GM03348 (cell line): ENCODE results near the gene DCUN1D1.

ENCODE experiments used
- DNase-seq: peaks from one replicate; pipeline ENCODE4 v3.0.0; 2012; ENCODE audit warnings: low spot score

Gene DCUN1D1

DNA sequence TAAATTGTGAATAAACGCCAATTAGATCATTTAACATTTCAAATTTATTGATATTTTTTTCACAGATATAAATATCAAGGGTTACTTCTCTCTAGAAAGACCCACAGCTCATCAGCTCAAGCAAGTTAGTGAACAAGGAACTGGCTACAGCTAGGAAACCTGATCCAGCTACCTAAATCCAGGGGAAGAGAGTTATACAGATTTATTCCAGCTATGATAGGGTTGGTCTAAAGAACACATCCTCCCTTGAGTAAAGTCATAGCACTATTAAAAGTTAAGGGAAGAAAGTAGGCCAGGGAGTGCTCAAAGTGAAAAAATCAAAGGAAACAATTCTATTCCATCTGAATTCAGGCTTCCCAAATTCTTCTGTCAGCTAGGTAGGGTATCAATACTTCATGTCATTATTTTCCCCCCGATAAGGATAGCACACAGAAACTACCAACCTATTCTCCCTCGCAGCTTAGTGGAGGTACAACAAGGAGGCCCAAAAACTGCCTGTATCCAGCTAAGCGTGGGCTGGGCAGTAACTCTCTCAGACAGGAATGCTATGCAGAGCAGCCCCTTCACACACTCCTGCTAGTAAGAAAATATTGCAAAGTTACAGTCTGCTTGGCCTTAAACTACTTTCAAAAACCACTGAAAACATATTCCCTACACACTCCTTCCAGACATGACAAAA, 44.0 kb downstream of the DCUN1D1 start:
- DNase-seq, result no peak

DNA sequence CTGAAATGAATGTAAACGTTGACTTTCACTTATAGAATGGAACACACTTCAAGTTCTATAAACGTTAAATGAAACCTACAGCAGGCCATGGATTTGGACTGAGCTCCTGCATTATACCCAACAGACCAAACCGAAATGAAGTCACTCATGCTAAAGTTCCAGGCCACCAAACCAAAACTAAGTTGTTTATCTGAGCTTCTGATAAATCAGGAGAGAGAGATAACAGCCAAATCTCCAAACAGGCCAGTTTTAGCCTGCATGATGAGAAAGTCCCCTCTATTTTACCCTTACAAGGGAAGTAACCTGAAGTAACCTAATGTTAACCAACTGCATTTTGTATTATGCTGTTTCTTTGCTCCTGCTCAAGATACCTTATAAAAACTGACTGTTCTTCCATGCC, 44.5 kb downstream of the DCUN1D1 start:
- no peak for DNase-seq

DNA sequence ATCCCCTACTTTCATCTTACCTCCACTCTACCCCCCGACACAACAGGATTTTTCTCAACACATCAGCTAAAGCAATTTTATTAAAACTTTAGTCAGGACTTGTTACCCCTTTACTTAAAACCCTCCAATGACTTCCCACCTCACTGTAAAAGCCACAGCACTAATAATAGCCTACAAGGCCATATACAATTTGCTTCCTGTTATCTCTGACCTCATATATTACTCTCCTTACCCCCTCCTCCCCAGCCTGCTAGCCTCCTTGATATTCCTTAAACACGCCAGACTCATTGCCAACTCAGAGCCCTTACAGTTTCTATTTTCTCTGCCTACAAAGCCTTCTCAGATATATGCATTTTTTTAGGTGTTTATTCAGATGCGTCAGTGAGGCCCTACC, 54.4 kb downstream of the DCUN1D1 start:
- no peak for DNase-seq

DNA sequence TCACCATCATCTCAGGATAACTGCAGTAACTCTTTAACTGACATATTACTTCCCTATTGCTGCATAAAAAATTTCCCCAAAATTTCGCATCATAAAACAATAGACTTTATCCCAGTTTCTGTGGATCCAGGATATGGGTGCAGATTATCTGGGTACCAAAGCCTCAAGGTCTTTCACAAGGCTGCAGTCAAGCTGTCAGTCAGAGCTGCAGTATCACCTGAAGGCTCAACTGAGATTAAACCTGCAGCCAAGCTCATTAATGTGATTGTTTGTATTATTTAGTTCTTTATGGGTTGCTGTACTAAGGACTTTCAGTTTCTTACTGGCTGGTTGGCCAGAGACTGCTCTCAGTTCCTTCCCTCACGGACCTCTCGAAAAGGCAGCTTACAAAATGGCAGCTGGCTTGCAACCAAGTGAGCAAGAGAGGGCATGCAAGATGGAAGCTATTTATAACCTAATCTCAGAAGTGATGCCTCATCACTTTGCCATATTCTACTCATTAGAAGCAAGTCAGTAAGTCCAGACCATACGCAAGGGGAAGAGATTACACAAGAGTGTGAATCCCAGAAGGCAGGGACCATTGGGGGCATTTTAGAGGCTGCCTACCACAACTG, 54.9 kb downstream of the DCUN1D1 start:
- DNase-seq, result peak; percentile 35

DNA sequence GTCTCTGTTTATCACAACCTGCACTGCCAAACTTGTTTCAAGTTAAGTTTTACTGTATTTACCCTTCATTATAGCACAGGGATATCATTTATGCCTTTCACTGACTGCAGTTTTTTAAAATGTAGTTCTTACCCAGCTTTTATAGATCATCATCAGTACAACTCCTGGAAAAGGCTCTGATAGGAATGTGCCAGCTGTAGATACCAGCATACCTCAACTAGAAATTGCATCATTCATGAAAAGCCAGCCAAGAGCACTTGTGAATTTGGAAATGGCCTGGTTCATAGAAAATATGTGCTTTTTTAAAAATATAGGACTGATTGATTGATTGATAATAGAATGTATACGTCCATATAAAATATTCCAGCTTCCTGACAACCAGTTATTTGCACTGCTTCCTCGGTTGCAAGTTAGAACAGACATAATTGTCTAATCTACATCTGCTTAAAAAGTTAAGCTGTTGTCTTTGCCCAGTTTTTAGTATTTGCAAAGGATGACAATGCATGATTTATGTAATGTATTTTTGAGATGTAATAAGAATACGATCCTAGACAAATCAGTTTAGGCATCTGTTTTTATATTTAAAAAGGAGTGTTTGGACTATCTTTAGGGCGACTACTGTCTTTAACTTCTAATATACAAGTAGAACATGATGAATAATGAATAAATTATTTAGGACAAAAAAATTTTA, 58.5 kb downstream of the DCUN1D1 start:
- DNase-seq, result peak; percentile 48

DNA sequence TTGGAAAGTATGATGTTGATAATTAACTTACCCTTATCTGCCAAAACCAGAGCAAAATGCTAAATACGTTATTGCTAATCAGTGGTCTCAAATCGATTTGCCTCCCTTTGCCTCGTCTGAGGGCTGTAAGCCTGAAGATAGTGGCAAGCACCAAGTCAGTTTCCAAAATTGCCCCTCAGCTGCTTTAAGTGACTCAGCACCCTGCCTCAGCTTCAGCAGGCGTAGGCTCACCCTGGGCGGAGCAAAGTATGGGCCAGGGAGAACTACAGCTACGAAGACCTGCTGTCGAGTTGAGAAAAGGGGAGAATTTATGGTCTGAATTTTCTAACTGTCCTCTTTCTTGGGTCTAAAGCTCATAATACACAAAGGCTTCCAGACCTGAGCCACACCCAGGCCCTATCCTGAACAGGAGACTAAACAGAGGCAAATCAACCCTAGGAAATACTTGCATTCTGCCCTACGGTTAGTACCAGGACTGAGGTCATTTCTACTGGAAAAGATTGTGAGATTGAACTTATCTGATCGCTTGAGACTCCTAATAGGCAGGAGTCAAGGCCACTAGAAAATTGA, 59.7 kb downstream of the DCUN1D1 start:
- no peak for DNase-seq

DNA sequence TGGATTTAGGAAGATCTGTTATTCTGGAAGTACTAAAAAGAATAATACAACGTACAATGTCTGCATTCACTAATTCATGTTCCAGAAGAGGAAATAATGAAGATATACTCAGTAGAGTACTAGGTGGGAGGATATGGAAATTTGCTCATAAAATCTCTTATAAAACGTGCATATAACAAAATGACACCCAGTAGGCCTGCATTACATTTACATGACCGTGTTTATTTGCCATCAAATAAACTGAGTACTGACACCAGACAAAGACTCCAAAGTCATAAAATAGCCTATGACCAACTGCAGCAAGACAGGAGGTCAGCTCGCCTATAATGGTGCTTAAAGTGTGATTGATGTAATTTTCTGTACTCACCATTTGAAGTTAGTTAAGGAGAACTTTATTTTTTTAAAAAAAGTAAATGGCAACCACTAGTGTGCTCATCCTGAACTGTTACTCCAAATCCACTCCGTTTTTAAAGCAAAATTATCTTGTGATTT, 60.4 kb downstream of the DCUN1D1 start:
- DNase-seq, result no peak

DNA sequence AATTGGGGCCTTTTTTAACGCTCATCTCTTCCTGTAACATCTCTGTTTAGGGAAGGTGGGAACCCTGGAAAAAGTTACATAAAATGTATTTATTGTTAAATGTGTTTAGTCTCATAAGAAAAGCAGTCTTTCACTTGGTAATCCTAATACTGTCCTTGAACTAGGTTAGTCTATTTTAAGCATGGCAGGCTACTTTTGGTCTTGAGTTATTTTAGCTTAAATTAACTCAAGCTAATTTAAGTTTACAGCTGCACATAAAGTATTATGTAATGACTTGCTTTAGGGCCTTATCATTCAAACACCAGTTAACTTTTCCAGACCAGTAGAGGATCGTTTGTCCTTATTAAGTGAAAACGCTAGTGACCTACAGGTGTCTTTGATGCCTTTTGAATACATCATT, 63.2 kb downstream of the DCUN1D1 start:
- no peak for DNase-seq

DNA sequence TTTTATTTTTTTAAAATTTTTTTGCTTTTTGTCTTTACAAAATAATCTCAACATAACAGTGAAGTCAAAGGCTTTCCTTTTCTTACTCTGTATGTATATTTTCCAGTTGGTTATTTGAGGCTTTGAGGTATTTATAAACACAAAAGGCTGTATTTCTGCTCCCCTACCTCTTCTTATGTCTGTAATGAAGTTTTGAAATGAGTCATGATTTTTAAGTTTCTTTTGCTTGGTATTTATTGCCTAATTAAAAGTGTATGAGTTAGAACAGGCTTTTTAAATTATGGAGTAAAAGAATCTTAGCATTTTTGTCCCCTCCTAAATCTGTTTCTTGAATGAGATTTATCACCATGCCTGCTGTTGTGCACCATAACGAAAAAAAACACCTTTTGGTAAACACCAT, 66.0 kb downstream of the DCUN1D1 start:
- no peak for DNase-seq

DNA sequence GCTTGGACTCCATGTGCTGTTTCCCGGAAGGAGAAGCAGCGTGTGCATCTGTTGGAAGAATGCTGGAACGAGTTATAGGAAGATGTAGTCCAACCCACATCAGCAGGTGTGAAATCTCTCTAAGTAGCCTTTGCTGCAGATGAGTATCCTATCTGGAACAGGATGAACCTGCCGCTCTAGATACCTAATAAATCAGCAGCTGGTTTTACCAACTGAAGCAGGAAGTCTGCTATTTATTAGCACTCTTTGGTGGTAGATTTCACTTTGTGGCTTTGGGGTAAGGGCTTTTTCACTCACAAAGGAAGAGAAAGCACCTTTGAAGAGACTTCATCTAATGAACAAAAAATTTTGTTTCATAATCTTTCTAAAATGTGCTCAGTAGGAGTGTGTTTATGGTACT, 66.4 kb downstream of the DCUN1D1 start:
- DNase-seq, result no peak

DNA sequence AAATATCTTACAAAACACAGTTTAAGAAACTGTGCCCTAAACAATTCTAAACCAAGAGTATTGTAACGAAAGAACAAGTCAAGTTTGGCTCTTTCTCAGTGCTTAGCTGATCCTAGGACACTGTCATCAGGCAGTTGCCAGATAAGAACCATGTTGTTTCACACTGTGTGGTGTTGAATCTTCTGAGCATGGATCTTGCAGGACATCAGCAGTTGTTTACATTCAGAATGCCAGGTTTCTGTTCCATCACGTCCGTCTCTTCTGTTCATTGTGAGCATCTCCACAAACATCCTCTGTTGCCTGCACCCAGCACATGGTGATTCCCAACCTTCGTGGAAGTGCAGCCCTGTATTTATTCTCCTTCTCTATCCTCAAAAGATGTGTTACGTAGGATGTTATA, 67.9 kb downstream of the DCUN1D1 start:
- DNase-seq, result no peak

DNA sequence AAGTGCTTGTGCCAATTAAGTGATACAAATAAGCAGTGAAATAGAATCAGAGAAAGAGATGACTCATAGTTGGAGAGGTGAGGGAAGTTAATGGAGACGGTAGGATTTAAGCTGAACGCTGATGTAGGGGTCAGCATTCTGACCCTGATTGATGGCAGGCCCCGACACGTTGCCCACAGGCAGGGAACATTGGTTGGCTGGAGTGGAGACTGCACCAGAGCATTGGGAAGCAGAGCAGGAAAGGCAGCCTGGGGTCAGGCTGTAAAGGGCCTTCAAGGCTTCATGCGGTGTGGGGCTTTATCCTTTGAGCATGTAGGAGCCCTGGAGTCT, 68.6 kb downstream of the DCUN1D1 start:
- no peak for DNase-seq

DNA sequence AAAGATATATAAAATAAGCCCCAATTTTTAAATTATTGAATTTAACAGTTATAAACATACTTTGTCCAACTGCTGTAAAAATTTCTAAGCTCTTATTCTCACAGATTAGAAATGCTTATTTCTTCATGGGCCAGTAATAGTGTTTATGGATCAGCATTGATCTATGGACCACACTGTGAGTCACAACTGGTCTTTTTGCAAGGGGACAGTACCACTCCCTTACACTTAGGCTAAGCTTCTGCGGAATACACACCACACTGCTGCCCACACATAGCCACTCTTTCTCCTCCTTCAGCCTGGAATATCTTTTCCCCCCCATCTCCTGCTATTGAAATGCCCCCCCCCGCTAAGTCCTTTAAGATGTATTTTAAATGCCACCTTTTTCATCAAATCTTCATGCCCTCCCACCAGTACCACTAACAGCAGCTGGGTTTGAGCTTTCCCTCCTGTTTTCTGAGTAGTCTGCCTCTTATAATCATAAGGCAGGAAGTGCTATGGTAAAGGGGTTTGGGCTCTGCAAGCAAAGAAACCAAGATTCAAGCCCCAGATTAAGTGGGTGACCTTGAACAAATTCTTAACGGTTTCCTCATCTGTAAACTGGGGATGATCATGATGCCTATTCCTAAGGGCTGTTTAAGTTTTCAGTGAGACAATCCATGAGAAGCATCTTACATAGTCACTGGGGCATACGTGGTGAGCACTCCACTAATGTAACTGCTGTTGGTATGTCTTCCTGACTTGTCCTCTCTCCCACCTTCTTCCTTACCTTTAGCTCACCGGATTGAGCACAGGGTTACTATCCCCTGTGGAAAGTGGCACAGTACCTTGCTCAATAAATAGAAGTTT, 69.2 kb downstream of the DCUN1D1 start:
- DNase-seq, result no peak

DNA sequence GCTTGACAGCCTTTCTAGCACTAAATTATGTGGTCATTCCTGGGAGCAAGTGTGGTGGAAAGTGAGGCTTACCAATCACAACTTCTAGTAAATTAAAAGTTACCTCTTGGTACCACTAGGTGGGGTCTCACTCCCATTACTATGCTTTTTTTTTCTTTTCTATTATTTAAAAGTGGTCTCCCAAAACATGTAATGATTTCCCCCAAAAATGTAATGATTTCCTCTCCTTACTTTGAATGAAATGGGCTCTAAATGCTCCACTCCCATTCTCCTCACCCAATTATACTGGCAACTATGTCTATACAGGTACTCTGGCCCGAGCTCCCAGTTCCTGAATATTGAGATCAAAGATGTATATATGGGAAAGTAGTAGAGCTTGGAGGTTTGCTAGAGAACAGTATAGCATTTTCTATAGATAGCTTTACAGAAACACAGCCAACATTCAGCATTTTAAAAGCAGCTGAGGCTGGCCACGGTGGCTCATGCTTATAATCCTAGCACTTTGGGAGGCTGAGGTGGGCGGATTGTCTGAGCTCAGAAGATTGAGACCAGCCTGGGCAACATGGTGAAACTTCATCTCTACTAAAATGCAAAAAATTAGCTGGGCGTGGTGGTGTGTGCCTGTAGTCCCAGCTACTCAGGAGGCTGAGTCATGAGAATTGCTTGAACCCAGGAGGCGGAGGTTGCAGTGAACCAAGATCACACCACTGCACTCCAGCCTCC, 70.9 kb downstream of the DCUN1D1 start:
- DNase-seq, result peak; percentile 48

DNA sequence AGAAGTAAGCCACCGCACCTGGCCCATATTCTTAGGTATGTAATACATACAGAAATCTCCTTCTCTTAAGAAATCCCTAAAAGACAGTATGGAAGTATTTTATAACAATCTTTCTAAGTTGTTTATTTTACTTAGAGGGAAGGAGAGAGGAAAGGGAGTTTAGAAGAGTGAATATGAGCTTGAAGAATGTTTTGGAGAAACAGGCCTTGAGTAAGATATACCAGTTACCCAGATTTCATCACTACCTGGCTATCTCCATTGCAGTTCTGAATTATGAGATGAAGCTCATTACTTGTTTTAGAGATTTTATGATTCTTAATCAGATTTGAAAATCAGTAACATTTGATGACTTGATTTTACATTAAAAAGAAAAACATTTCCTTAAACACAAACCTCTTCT, 71.9 kb downstream of the DCUN1D1 start:
- no peak for DNase-seq

DNA sequence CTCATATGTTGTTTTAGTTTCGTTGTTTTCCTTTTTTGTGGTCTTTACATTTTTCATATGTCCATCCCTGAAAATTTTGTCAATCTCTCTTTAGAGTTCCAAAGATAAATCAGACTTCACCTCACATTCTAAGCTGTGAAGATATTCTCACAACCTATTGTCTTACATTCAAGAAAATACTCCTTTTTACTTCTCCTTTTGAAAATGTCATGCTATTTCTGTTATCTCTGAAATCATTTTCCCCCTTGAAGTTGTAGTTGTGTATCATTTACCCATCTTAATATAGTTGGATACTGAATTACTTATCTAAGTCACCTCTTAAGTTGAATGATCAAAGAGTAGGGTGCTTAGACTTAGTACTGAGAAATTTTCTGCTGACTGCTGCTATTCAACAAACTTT, 74.3 kb downstream of the DCUN1D1 start:
- DNase-seq, result no peak

DNA sequence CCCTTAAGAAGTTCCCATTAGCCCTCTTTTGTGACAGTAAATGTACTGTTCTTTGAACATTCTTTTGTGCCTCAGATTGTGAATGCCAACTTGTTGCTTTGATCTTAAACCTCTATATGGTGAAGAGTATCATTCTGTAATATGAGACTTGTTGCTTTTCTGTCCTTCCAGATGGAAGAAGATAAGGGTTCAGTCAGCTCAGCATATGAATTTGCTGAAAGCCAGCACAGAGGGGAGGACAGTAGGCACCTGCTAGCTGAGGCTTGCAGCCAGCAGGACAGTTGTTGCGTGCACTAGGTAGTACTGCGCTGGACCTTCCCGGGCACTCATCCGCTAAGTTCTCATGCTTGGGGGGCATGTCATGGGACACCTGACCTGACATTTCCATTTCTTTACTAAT, 74.7 kb downstream of the DCUN1D1 start:
- no peak for DNase-seq

DNA sequence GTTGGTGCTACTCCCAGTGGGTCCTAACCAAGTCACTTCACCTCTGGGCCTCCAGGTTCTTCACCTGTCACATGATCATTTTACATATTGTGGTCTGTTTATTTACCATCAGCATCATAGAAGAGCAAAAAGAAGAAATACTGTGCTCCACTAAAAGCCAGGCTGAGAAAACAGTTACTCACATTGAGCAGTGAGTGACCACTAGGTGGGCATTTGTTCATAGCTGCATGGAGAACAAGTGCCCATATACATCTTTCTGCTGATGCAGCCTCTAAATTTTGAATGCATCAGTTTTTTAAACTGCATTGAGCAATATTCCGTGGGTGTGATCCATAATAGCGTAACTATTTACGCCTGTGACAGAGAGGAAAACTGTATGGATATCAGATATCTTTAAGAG, 76.2 kb downstream of the DCUN1D1 start:
- no peak for DNase-seq

DNA sequence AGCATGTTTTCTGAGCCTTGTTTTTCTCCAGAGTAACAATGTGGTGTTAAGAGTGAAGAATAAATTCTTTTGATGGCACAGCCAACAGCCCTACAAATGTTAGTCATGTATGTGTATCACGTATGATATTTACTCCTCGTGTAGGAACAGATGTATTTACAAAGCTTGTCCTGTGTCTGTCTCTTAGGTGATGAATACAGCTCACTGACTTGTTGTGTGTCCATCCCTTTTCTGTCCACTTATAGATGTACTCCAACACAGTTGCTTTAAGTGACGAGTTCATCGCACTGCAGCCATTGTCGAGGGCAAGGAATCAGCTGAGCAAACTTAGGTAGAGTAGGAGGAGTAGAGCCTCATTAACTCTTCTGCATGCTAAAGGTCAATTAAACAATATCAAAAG, 78.1 kb downstream of the DCUN1D1 start:
- no peak for DNase-seq

DNA sequence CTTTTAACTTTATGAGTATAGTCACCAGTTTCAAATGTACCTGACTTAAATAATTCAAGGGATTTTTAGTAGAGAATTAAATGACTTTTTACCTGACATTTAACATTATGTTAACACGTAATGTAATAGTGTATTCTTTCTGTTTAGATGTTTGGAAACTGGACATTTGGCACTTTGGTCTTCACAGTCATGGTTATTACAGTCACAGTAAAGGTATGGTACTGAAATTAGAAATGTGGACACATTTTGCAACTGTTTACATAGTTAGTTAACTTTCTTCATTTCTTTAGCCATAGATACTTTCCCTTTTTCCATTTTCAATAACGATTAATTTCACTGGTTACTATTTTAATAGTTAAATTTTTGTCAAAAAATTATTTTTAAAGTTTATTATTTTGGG, 83.8 kb downstream of the DCUN1D1 start:
- no peak for DNase-seq

DNA sequence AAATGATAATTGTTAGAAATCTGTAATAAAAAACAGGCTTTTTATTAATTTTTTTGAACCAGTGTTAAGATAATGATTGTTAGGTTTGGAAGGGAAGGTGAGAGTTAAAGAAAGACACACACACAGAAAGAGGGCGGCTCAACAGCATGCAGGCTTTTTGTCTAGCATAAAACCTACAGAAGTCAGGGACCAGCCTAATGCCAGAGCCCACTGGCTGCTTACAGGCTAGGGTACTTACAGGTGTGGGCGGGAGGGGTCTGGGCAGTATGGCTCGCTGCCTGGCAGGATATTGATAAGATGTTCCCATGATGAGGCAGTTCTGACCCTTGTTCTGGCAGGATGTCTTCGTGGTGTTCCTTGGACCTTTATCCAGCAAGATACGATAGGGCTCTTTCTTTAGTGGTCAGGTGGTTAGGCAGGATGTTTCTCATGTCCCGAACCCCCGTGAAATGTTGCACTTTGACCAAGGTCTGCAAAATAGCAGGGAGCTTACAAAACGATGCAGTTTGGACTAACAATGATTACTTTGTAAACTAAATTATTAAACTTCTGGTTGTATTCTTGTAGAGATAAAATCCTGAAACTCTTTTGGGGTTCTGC, 84.7 kb downstream of the DCUN1D1 start:
- no peak for DNase-seq
